H1 (cell line): ENCODE results near the gene FSCN2. TPM values are rescaled to one million over a fixed set of nuclear protein-coding genes. Genes with fewer than 3 reads are reported as not detected.

ENCODE experiments used
- ATF2 ChIP-seq: IDR thresholded peaks from 2 replicates; pipeline ENCODE4 v1.6.1; 2012; ENCODE audit warnings: low read length, inconsistent platforms
- BCL11A ChIP-seq, 2 experiments: IDR thresholded peaks; one replicate each; pipeline ENCODE4 v1.6.1; 2011; ENCODE audit warnings: low read depth in 2 of 2, low read length in 2 of 2, mild to moderate bottlenecking in 2 of 2
- BRCA1 ChIP-seq: IDR thresholded peaks from 2 replicates; pipeline ENCODE4 v1.6.1; 2012; ENCODE audit warnings: low read depth, low read length, improper control_type of control experiment
- MAX ChIP-seq: IDR thresholded peaks from 2 replicates; pipeline ENCODE4 v1.6.1; 2012; ENCODE audit warnings: inconsistent platforms
- RBBP5 ChIP-seq: IDR thresholded peaks from 2 replicates; pipeline ENCODE4 v1.7.1; 2012; ENCODE audit warnings: low read depth, mild to moderate bottlenecking, inconsistent platforms, low read length, moderate library complexity, borderline replicate concordance
- RXRA ChIP-seq: IDR thresholded peaks from 2 replicates; pipeline ENCODE4 v1.6.1; 2011; ENCODE audit warnings: low read depth, mild to moderate bottlenecking, low read length, moderate library complexity; ENCODE audit not compliant: insufficient read depth
- TCF12 ChIP-seq: IDR thresholded peaks from 2 replicates; pipeline ENCODE4 v1.6.1; 2011; ENCODE audit warnings: low read depth, mild to moderate bottlenecking, low read length
- polyA plus RNA-seq, 7 experiments: library from polyadenylated mRNA; depleted of rRNA in 3 of 7; stranded (reverse) in 5 of 7; unstranded in 2 of 7; fragments of >200 nt in 5 of 7; fragments of 200-250 nt in 2 of 7; gene quantifications; 1 replicate in 5 of 7; 2 replicates in 1 of 7; 4 replicates in 1 of 7; pipeline versions ENCODE4 v1.2.1 to v1.2.3, GENCODE V29; 2011 to 2013; ENCODE audit warnings: missing spikeins in 2 of 7, mixed read lengths in 2 of 7
- total RNA-seq: library from RNA; stranded (reverse); fragmentation: NEBNext Ultra II Directional; extraction: Animal tissue kit (Norgen Biotek cat#: 25700); gene quantifications from 2 replicates; pipeline ENCODE4 v1.2.1, GENCODE V29; 2021

The FSCN2 gene
- total and polyA plus RNA-seq, 2 of the 8 experiments (the other 6 are each of a cell fraction or from before 2014, with no cell fraction given): 0.18 to 0.30 TPM

- no peak for TF ChIP-seq MAX
- no peak for TF ChIP-seq RBBP5
- TF ChIP-seq TCF12: no peak
- TF ChIP-seq BRCA1: no peak
- no peak for TF ChIP-seq RXRA
- TF ChIP-seq BCL11A (IDR thresholded peaks at IDR 0.05; ENCODE audit: low read depth in 2 of 2, low read length in 2 of 2): no peak
- no peak for TF ChIP-seq ATF2
Measured at GRCh38 chr17:81546906-81547613, 18.9 kb downstream of the FSCN2 start (continued).
